ENCODE results near the gene ZNF622.
A peak's percentile ranks its signal among the peaks of the same experiment; 100 is the strongest.

Gene ZNF622, protein sequence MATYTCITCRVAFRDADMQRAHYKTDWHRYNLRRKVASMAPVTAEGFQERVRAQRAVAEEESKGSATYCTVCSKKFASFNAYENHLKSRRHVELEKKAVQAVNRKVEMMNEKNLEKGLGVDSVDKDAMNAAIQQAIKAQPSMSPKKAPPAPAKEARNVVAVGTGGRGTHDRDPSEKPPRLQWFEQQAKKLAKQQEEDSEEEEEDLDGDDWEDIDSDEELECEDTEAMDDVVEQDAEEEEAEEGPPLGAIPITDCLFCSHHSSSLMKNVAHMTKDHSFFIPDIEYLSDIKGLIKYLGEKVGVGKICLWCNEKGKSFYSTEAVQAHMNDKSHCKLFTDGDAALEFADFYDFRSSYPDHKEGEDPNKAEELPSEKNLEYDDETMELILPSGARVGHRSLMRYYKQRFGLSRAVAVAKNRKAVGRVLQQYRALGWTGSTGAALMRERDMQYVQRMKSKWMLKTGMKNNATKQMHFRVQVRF

DNA sequence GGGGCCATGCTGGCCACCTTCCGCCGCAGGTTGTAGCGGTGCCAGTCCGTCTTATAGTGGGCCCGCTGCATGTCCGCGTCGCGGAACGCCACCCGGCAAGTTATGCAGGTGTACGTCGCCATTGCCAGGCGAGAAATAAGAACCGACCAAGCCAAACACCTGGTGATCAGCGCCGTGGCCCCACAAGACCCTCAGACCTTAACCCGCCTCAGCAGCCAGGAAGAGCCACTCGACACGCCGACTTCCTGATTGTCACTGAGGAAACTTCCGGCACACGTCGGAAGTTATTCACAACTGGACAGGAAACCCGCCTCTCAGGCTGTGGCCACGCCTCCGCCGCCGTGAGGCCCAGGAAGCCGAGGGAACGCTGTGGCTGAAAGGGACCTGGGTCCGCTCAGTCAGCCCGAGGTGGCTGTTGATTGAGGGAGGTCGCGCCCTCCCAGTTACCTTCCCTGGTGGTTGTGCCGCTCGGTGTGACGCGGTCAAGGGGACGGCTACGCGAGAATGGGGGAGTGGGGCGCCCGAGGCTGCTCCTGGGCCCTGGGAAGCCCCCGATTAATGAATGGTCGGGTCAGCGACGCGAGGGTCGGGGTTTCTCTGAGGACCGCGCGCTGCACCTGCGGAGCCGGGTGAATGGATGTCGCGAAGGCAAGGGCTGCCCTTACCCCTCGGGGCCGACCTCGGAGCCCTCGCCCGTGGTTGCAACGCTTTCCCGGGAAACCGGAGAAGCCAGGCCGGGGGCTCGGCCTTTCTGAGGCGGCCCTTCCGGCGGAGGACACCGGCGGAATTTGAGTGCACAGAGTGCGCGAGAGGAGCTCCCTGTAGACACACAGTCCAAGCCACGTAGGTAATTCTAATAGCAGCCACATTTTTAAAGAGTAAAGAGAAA, at the start of gene ZNF622:
Gene ZNF622 (minus strand): TSS at position 257 of the 889 bp plus-strand sequence. CDS start 135 bp downstream, at position 122.
- DNase-seq (ENCODE audit: low read depth, low spot score), result peak; percentile 93

- DNase-seq (ENCODE audit: low read depth, low spot score), result no peak
Measured at GRCh38 chr5:16510098-16510497, 44.5 kb upstream of the ZNF622 start.

- no peak for DNase-seq (ENCODE audit: low read depth, low spot score)
Measured at GRCh38 chr5:16508730-16509531, 43.3 kb upstream of the ZNF622 start.

DNA sequence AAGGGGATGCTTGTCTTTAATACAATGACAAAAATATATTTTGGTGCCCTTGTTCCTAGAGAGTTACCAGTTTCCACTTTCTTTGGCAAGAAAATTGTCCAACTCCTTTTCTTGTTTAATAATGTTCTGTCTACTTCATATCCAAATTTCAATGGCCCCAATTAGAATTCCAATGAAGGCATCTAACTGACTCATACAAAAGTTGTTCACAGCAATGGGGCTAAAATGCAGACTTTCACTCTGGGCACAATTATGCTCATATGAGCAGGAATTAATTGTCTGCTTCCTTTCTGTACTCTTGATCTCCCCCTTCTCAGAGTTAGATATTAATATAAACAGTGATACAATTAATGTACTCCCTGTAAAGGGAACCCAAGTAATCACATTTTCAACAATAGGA, 42.1 kb upstream of the ZNF622 start:
- DNase-seq (ENCODE audit: low read depth, low spot score), result peak; percentile 51

GRCh38 chr5:16505904-16506303, 40.3 kb upstream of the ZNF622 start:
- no peak for DNase-seq (ENCODE audit: low read depth, low spot score)

DNA sequence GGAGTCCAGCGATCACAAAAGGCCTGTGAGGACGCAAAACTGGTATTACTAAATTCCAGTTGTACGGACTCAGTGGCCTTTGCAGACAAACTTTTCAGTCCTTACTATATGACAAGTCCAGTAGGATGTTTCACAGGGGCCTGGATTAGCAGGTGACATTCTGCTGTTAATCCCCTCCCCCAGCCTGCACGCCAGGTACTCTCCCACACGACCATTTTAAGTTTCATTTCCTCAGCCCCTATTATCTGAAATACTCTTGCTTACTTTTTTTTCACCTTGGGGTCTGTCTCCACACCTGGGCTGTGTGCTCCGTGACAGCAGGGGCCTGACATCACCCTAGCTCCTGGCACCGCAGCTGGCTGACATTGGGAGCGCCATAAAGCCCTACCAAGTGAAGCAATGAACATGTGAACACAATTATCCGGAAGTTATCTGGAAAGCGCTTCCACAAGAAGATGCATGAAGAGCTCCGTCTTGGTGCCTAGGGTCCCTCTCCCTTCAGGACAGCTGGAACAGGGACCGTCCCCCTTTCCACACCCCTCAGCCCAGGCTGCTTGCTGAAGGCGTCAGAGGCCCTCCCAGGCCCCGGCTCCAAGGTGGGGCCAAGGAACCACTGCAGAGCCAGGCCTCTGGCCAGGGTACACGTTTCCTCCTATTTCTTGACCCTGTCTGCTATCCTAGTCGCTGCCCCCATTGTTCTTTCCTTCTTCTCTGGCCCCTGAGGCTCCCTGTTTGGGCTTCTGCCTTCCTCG, 39.7 kb upstream of the ZNF622 start:
- no peak for DNase-seq (ENCODE audit: low read depth, low spot score)

DNA sequence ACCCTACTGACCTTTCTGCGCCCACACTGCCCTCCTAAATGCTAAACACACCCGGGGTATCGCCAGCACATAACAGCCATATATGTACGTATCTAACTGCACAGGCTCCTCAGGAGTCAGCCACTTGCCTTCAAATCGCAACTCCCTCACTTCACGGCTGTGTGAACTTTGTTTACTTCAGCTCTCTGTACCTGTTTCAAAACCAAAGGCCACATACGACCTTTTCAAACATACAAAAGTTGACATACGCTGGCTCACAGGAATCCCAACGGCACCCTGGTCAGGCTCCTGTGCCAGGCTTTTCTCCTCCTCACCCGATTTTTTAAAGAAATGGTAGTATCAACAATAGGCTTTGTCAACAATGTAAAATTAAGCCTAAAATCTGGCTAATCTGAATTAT, 39.0 kb upstream of the ZNF622 start:
- DNase-seq (ENCODE audit: low read depth, low spot score), result no peak

GRCh38 chr5:16502866-16503265, 37.3 kb upstream of the ZNF622 start:
- peak; percentile 30 for DNase-seq (ENCODE audit: low read depth, low spot score)

GRCh38 chr5:16500024-16500423, 34.4 kb upstream of the ZNF622 start:
- no peak for DNase-seq (ENCODE audit: low read depth, low spot score)

DNA sequence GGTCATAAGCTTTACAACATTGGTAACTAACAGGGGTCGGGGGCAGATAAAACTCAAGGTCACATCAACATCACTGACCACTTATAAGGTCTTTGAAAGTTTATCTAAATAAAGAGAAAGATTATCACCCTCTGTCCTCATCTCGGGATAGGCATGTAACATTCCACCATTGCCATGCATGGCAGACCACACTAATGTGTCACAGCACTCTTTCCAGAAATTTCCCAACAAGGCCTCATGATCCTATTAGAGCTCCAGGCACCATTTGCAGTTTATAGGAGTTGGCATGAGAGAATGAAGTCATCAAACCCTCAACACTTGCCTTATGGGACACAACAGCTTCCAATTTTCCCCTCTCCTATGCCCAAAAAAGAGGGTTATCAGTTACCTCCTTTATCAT, 31.9 kb upstream of the ZNF622 start:
- DNase-seq (ENCODE audit: low read depth, low spot score), result no peak

GRCh38 chr5:16493261-16493660, 27.7 kb upstream of the ZNF622 start:
- no peak for DNase-seq (ENCODE audit: low read depth, low spot score)

GRCh38 chr5:16492398-16493140, 27.0 kb upstream of the ZNF622 start:
- peak; percentile 47 for DNase-seq (ENCODE audit: low read depth, low spot score)

DNA sequence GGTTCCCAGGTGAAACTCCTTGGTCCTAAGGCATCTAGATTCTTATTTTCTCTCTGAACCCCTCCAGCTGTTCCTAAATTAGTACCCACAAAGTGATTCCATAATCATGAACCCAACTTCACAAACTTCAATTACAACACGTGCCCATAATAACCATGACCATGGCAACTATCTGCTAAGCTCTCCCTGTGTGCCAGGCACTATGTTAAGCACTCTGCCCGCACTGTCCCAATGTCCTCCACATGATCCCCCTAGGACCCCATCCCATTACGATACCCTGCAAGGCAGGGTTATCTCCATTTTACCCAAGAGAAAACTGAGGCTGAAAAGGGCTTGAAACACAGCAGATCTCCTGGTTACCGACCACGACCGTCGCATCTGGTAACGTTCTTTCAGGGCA, 25.3 kb upstream of the ZNF622 start:
- no peak for DNase-seq (ENCODE audit: low read depth, low spot score)

DNA sequence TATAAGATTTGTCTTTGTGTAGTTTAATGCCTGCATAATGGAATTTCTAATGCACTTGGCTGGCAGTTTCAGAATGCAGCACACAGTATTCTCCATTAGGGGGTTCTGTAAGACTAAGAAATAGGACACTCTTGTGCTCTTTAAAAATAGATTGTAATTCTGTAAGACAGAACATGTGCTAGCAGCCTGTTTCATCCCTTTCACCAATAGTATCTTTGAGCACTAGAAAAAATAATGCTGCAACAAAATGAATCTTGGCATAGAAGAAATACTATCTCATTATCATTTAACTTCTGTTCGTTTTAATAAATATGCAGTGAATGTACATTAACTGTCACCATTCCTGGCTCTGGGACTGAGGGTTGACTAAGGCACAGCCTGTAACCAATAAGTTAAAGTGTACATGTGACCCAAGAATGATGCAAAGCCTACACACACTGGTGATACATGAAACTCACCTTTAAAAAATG, 23.8 kb upstream of the ZNF622 start:
- peak; percentile 68 for DNase-seq (ENCODE audit: low read depth, low spot score)

DNA sequence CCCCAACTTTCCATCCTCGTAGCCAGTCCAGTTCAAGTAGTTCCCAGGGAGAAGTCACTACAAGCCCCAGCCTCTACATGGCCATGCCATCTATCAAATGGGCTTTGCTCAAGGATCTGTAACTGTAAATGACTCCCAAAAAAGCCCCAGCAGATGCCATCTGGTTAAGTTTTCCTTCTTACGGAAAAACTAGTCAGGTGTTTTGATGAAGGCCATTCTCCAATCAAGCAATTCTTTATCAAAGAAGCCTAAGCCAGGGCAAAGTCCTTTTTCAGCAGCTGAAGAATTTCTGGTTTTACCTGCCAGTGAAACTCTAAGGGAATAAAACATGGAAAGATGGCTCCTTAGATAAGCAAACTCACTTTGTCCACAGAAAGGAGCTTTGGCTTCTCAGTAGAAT, 21.9 kb upstream of the ZNF622 start:
- DNase-seq (ENCODE audit: low read depth, low spot score), result no peak

DNA sequence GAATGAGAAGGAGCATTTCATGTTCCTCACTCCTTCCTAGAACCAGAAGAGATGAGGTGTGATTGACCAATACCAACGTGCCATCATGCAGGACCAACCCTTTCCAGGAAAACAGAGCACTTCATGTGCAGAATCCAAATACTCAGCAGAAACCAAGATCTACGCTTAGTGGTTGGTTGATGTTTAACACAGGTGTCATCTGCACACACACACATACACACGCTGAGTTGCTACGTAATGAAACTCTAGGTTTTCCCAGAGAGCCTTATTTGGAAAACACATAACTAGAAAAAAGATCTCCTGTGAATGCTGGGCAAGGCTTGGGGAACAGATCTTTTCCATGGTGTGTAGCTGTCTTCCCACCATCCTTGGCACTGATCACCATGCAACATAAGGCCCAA, 21.1 kb upstream of the ZNF622 start:
- no peak for DNase-seq (ENCODE audit: low read depth, low spot score)

DNA sequence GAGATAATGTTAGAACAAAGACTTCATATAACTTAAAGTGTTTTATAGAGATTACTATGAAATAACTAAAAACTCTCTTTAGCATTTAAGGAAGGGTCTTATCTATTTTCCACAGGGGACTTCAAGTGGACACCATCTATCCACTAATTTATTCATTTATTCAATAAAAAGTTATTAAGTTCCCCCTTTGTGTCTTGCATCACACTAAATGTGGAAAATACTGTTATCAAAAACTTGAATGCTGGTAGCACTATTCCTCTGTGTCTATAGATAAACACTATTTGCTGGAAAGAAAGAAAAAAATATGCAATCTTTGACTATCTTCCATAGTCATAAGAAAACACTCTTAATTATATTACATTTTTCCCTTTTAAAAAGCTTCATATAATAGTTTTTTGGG, 20.1 kb upstream of the ZNF622 start:
- DNase-seq (ENCODE audit: low read depth, low spot score), result no peak

DNA sequence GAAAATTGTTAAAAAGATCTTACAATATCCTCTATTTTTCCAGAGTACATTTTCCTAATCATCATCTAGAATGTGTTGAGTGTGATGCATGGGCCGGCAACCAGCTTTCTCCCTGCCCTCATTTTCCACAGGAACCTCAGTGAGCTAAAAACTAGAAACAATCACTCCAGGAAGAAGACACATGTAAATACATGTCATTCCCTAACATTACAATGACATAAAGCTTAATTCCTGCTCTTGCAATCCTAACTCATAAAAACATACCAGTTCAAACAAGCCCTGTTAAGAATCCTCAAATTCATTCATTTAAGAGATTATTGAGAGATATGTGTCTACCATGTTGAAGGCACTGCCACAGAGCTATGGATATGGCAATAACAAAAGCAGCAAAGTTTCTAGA, 18.5 kb upstream of the ZNF622 start:
- no peak for DNase-seq (ENCODE audit: low read depth, low spot score)

DNA sequence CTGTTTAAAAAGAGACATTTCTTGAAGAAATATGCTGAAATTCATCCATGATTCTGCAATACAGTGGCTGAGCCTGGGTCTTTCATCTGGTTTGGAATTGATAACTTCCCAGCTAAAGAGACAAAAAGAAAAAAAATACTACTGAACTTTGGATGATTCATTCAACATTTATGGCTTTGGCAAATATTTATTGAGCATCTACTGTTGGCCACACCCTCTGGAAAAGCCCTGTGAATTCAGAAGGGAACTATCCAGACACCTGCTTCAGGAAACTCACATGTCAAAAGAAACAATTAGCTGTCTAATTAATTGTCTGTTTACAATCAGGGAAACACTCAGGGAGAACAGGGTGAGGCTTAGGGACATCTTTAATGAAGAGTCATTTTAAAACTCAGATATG, 17.8 kb upstream of the ZNF622 start:
- DNase-seq (ENCODE audit: low read depth, low spot score), result no peak

GRCh38 chr5:16482891-16483290, 17.3 kb upstream of the ZNF622 start:
- no peak for DNase-seq (ENCODE audit: low read depth, low spot score)

Data from astrocyte of the hippocampus (primary cell).